Measurements from ENCODE around the gene MARK2.

DNA sequence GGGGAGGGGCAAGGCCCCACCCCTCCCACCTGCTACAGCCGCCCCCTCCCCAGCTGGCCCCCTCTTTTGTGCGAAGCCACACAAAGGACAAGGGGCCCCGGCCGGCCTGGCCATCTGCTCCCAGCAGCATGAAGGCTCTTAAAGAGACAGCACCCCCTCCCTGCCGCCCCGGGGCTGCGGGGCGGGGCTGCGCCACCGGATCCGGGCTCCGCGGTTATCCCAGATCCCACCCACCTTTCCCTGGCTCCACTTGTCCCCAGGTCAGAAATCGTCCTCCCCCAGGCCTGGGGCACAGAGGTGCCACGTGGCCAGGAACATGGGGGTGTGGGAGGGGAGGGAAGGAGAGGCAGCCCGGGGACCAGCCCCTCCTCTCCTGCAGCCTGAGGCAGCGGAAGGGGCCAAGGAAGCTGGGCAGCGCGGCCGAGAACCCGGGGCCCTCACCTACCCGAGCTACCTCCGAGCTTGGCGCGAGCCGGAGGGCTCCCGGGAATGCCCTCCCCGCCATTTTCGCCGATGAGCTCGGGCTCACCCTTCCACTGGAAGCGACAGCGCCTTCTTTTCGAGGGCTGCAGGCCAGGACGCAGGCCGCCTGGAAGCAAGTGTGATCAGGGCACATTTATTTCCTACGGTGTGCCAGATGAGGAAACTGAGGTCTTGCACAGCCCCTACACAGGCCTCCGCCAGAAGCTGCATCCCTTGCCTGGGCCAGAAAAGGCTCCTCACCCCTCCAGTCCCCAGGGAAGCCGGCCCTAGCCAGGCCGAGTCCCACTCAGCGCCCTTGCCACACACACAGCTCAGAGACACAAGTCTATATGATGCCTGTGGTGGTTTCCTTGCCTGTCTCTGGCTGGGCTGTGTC is 80.6 kb downstream of the MARK2 start:
- TF ChIP-seq YY1 (IDR thresholded peaks at IDR 0.05; ENCODE audit: low read depth): no peak
- TF ChIP-seq TCF12 (IDR thresholded peaks at IDR 0.05; ENCODE audit: low read depth): no peak
- no peak for TF ChIP-seq RAD21 (IDR thresholded peaks at IDR 0.05; ENCODE audit: low read depth)

Data from Ishikawa (cell line).